Measurements from ENCODE around the gene HEXA. TPM values are rescaled to one million over a fixed set of nuclear protein-coding genes. Genes with fewer than 3 reads are reported as not detected.

HEXA gene
- total RNA-seq, 1 donor from 2014 or later, result 63.2 TPM

- peaks cover 11% of the 10 kb centered on the region for H3K4me1 Mint-ChIP-seq
- peaks cover 4% of the 10 kb centered on the region for H3K27me3 Mint-ChIP-seq (ENCODE audit: low read depth)
- no peak overlapping the region for H3K27ac Mint-ChIP-seq (ENCODE audit: unreplicated experiment)
- no peak for DNase-seq (ENCODE audit: low read depth, low spot score)
- no peak overlapping the region for H3K4me3 Mint-ChIP-seq
- no peaks in the 10 kb centered on the region for H3K9me3 Mint-ChIP-seq
- TF ChIP-seq CTCF (conservative IDR thresholded peaks at IDR 0.05), result no peak
- peaks cover 3% of the 10 kb centered on the region for H3K36me3 Mint-ChIP-seq (ENCODE audit: low read depth)
These were observed 5.8 kb downstream of the HEXA start for GRCh38 chr15:72369964-72370363.

GRCh38 chr15:72368899-72369298 lies 6.9 kb downstream of the HEXA start:
- H3K9me3 Mint-ChIP-seq, result no peaks in the 10 kb centered on the region
- no peak overlapping the region for H3K27ac Mint-ChIP-seq (ENCODE audit: unreplicated experiment)
- H3K36me3 Mint-ChIP-seq (ENCODE audit: low read depth), result peaks cover 3% of the 10 kb centered on the region
- H3K4me3 Mint-ChIP-seq, result no peak overlapping the region
- TF ChIP-seq CTCF (conservative IDR thresholded peaks at IDR 0.05), result no peak
- DNase-seq (ENCODE audit: low read depth, low spot score), result no peak
- peaks cover under 1% of the 10 kb centered on the region for H3K4me1 Mint-ChIP-seq
- H3K27me3 Mint-ChIP-seq (ENCODE audit: low read depth), result no peaks in the 10 kb centered on the region

GRCh38 chr15:72368325-72368724 lies 7.5 kb downstream of the HEXA start:
- no peak overlapping the region for H3K4me3 Mint-ChIP-seq
- no peaks in the 10 kb centered on the region for H3K9me3 Mint-ChIP-seq
- no peak overlapping the region for H3K27ac Mint-ChIP-seq (ENCODE audit: unreplicated experiment)

GRCh38 chr15:72365844-72366243 lies 10.0 kb downstream of the HEXA start:
- H3K27ac Mint-ChIP-seq (ENCODE audit: unreplicated experiment), result no peak overlapping the region
- TF ChIP-seq CTCF (conservative IDR thresholded peaks at IDR 0.05), result no peak
- H3K9me3 Mint-ChIP-seq, result no peaks in the 10 kb centered on the region
- H3K27me3 Mint-ChIP-seq (ENCODE audit: low read depth), result no peaks in the 10 kb centered on the region
- H3K36me3 Mint-ChIP-seq (ENCODE audit: low read depth), result peaks cover 3% of the 10 kb centered on the region
- H3K4me3 Mint-ChIP-seq, result no peak overlapping the region
- no peaks in the 10 kb centered on the region for H3K4me1 Mint-ChIP-seq
- no peak for DNase-seq (ENCODE audit: low read depth, low spot score)

More at GRCh38 chr15:72368325-72368724, 7.5 kb downstream of the HEXA start:
- no peak for DNase-seq (ENCODE audit: low read depth, low spot score)
- peaks cover 3% of the 10 kb centered on the region for H3K36me3 Mint-ChIP-seq (ENCODE audit: low read depth)
- TF ChIP-seq CTCF (conservative IDR thresholded peaks at IDR 0.05), result no peak
- no peaks in the 10 kb centered on the region for H3K4me1 Mint-ChIP-seq
- no peaks in the 10 kb centered on the region for H3K27me3 Mint-ChIP-seq (ENCODE audit: low read depth)

GRCh38 chr15:72361176-72361575 lies 14.6 kb downstream of the HEXA start:
- no peaks in the 10 kb centered on the region for H3K9me3 Mint-ChIP-seq

More at GRCh38 chr15:72361176-72361575, 14.6 kb downstream of the HEXA start:
- no peaks in the 10 kb centered on the region for H3K4me1 Mint-ChIP-seq
- no peak for DNase-seq (ENCODE audit: low read depth, low spot score)
- H3K36me3 Mint-ChIP-seq (ENCODE audit: low read depth), result no peaks in the 10 kb centered on the region
- H3K4me3 Mint-ChIP-seq, result no peak overlapping the region
- TF ChIP-seq CTCF (conservative IDR thresholded peaks at IDR 0.05), result no peak
- H3K27me3 Mint-ChIP-seq (ENCODE audit: low read depth), result no peaks in the 10 kb centered on the region
- no peak overlapping the region for H3K27ac Mint-ChIP-seq (ENCODE audit: unreplicated experiment)

All from neural crest cell (in vitro differentiated cells).